K562 (cell line): ENCODE data around the gene TMEM135. TPM values are rescaled to one million over a fixed set of nuclear protein-coding genes. Genes with fewer than 3 reads are reported as not detected.
A peak's percentile ranks its signal among the peaks of the same experiment; 100 is the strongest.

Source experiments
- CBX2 ChIP-seq: fragments of 200-600 bp; sonication (generic); IDR thresholded peaks from one replicate; pipeline ENCODE4 v1.6.1; 2012; ENCODE audit warnings: mild to moderate bottlenecking, low read length, inconsistent platforms; ENCODE audit not compliant: insufficient read depth, poor library complexity, severe bottlenecking
- CTCFL ChIP-seq: IDR thresholded peaks from 2 replicates; pipeline ENCODE4 v1.6.1; 2011; ENCODE audit warnings: borderline replicate concordance, low read depth, mild to moderate bottlenecking, moderate library complexity, low read length; ENCODE audit not compliant: insufficient read depth, poor library complexity, severe bottlenecking
- ELF1 ChIP-seq: fragments of 200-800 bp; sonication (Bioruptor generic); IDR thresholded peaks from 2 replicates; pipeline ENCODE4 v1.6.1; 2016; ENCODE audit warnings: missing genetic modification characterization, missing compliant biosample characterization
- HDAC3 ChIP-seq: fragments of 450-650 bp; IDR thresholded peaks from 2 replicates; pipeline ENCODE4 v1.6.1; 2018; ENCODE audit warnings: borderline replicate concordance, mild to moderate bottlenecking, moderate library complexity; ENCODE audit not compliant: partially characterized antibody
- MXD1 ChIP-seq: fragments of 250-450 bp; sonication (Bioruptor Pico); IDR thresholded peaks from 2 replicates; pipeline ENCODE4 v1.8.0; 2021; ENCODE audit warnings: borderline replicate concordance, mild to moderate bottlenecking, moderate library complexity; ENCODE audit not compliant: poor library complexity, severe bottlenecking
- NCOA1 ChIP-seq: fragments of 450-650 bp; IDR thresholded peaks from 2 replicates; pipeline ENCODE4 v1.6.1; 2016; ENCODE audit warnings: low read depth
- NFIC ChIP-seq: fragments of 450-650 bp; IDR thresholded peaks from 2 replicates; pipeline ENCODE4 v1.6.1; 2017; ENCODE audit warnings: mild to moderate bottlenecking, inconsistent platforms
- NFXL1 ChIP-seq: fragments of 450-650 bp; formaldehyde crosslinking; IDR thresholded peaks from 2 replicates; pipeline ENCODE4 v1.4.0; 2021; ENCODE audit warnings: mild to moderate bottlenecking
- TOE1 ChIP-seq, 2 experiments: fragments of 450-650 bp in 1 of 2; sonication (generic) in 1 of 2; formaldehyde crosslinking in 1 of 2; IDR thresholded peaks; 2 replicates each; pipeline versions ENCODE4 v1.7.1 to v1.8.0; 2016 to 2022; ENCODE audit warnings: borderline replicate concordance in 2 of 2, mild to moderate bottlenecking in 2 of 2, antibody characterized with exemption in 1 of 2, inconsistent platforms in 1 of 2, low read depth in 1 of 2, missing genetic modification reagents in 1 of 2, moderate library complexity in 1 of 2
- ZNF146 ChIP-seq: IDR thresholded peaks from one replicate; pipeline ENCODE4 v1.6.1; 2018; ENCODE audit warnings: missing compliant biosample characterization; ENCODE audit not compliant: unreplicated experiment
- ZNF395 ChIP-seq: fragments of 200-800 bp; sonication (Bioruptor generic); IDR thresholded peaks from 2 replicates; pipeline ENCODE4 v1.6.1; 2017; ENCODE audit warnings: missing genetic modification characterization, missing compliant biosample characterization
- ZNF780A ChIP-seq: fragments of 250-450 bp; sonication (Bioruptor Pico); IDR thresholded peaks from 2 replicates; pipeline ENCODE4 v1.5.0; 2021; ENCODE audit warnings: mild to moderate bottlenecking
- polyA plus RNA-seq, 8 experiments: library from polyadenylated mRNA; depleted of rRNA in 4 of 8; stranded (reverse) in 5 of 8; unstranded in 3 of 8; fragments of >200 nt; fragmentation: Nextera tagmentation in 2 of 8; fragmentation: Illumina TruSeq in 1 of 8; extraction: Ambion mirVana in 2 of 8; extraction: Trizol in 1 of 8; gene quantifications; 2 replicates each; pipeline versions ENCODE4 v1.2.1 to v1.2.3, GENCODE V29; 2011 to 2014; ENCODE audit warnings: inconsistent platforms in 1 of 8, missing spikeins in 1 of 8
- total RNA-seq, 7 experiments: library from RNA; depleted of rRNA in 6 of 7; stranded (reverse); fragments of >200 nt in 6 of 7; fragmentation: Illumina TruSeq in 2 of 7; extraction: Trizol in 2 of 7; gene quantifications; 2 replicates each; pipeline versions ENCODE4 v1.2.1 to v1.2.3, GENCODE V29; 2011 to 2021; ENCODE audit warnings: low replicate concordance in 1 of 7
- TF ChIP-seq, protein P1 (sequence below): fragments of 450-650 bp; conservative IDR thresholded peaks from 2 replicates; pipeline ENCODE4 v1.6.1; 2016; ENCODE audit warnings: missing genetic modification characterization, low read depth, mild to moderate bottlenecking, missing compliant biosample characterization, moderate library complexity
- TF ChIP-seq, protein P2 (sequence below): sonication (generic); formaldehyde crosslinking; IDR thresholded peaks from 2 replicates; pipeline ENCODE4 v1.8.0; 2023; ENCODE audit warnings: mild to moderate bottlenecking, missing genetic modification reagents
- TF ChIP-seq, protein P3 (sequence below): fragments of 250-450 bp; sonication (Bioruptor Pico); IDR thresholded peaks from 2 replicates; pipeline ENCODE4 v1.8.0; 2022; ENCODE audit warnings: inconsistent platforms, mild to moderate bottlenecking, moderate library complexity, borderline replicate concordance

TMEM135 gene
- total and polyA plus RNA-seq, 9 of the 15 experiments (the other 6 are each of a cell fraction or from before 2014, with no cell fraction given) = 17.3 to 53.6 (median 24.9) TPM

DNA sequence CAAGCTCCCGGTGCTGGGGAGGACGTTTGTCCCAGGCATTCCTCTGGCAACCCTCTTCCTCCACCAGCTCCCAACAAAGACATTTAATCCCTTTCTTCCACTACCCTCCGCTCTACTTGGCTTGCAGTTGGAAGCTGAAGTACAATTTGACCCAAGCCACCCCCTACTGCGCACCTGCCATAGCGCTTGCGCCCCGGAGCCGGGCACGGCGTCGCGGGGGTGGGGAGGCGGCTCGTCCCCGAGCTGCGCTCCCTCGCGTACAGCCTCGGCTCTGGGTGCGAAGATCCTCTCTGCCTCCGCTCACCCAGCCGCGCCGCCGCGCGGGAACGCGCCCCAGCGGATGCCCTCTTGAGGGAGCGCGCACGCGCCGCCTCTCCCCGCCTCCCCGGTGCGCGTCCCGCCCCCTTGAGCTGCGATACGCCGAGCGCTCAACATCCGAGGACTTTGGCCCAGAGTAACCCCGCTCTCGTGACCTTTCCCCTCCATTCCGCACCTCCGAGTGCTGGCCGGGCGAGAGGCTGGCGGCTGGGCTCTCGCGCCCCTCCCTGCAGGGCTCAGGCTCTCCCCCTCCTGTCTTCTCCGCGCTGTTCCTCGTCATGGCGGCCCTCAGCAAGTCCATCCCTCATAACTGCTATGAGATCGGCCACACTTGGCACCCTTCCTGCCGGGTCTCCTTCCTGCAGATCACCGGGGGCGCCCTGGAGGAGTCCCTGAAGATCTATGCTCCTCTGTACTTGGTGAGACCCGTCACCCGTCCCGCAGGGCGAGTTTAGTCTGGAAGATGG, at the start of gene TMEM135 (continued):
- TF ChIP-seq TOE1 (IDR thresholded peaks at IDR 0.05; ENCODE audit: borderline replicate concordance) (peak; percentile 59; the same call in 1 of the 2 replicates), TOE1 (CRISPR knock-in tag; IDR thresholded peaks at IDR 0.05; ENCODE audit: borderline replicate concordance, low read depth) (no peak), NFIC (peak; percentile 58), MXD1 (no peak), CBX2 (no peak), NFXL1 (CRISPR knock-in tag) (no peak), ZNF395 (CRISPR knock-in tag) (peak; percentile 58; the same call in 1 of the 2 replicates), ZNF780A (no peak), HDAC3 (peak; percentile 60), CTCFL (no peak), ZNF146 (CRISPR knock-in tag) (no peak), ELF1 (tag) (0 out of 2 replicates have a peak, but pooled peaks have one; percentile 5), NCOA1 (peak; percentile 80)
- TF ChIP-seq, protein P1, sequence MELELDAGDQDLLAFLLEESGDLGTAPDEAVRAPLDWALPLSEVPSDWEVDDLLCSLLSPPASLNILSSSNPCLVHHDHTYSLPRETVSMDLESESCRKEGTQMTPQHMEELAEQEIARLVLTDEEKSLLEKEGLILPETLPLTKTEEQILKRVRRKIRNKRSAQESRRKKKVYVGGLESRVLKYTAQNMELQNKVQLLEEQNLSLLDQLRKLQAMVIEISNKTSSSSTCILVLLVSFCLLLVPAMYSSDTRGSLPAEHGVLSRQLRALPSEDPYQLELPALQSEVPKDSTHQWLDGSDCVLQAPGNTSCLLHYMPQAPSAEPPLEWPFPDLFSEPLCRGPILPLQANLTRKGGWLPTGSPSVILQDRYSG (tag) = no peak; the same call in none of the 2 replicates
- TF ChIP-seq, protein P2, sequence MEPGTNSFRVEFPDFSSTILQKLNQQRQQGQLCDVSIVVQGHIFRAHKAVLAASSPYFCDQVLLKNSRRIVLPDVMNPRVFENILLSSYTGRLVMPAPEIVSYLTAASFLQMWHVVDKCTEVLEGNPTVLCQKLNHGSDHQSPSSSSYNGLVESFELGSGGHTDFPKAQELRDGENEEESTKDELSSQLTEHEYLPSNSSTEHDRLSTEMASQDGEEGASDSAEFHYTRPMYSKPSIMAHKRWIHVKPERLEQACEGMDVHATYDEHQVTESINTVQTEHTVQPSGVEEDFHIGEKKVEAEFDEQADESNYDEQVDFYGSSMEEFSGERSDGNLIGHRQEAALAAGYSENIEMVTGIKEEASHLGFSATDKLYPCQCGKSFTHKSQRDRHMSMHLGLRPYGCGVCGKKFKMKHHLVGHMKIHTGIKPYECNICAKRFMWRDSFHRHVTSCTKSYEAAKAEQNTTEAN = peak; percentile 83
- TF ChIP-seq, protein P3, sequence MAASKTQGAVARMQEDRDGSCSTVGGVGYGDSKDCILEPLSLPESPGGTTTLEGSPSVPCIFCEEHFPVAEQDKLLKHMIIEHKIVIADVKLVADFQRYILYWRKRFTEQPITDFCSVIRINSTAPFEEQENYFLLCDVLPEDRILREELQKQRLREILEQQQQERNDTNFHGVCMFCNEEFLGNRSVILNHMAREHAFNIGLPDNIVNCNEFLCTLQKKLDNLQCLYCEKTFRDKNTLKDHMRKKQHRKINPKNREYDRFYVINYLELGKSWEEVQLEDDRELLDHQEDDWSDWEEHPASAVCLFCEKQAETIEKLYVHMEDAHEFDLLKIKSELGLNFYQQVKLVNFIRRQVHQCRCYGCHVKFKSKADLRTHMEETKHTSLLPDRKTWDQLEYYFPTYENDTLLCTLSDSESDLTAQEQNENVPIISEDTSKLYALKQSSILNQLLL (CRISPR knock-in tag) = no peak
